GM12878 (cell line): ENCODE data around the gene LRP8. TPM values are rescaled to one million over a fixed set of nuclear protein-coding genes. Genes with fewer than 3 reads are reported as not detected.
A peak's percentile ranks its signal among the peaks of the same experiment; 100 is the strongest.

Source experiments
- CHD1 ChIP-seq: IDR thresholded peaks from 2 replicates; pipeline ENCODE4 v1.6.1; 2012; ENCODE audit warnings: low read depth, low read length, improper control_type of control experiment
- EP300 ChIP-seq, 2 experiments: fragments of 150-350 bp in 1 of 2; IDR thresholded peaks; 2 replicates each; pipeline ENCODE4 v1.6.1; 2011 to 2012; ENCODE audit warnings: low read depth in 2 of 2, low read length in 2 of 2, borderline replicate concordance in 1 of 2, improper control_type of control experiment in 1 of 2, inconsistent platforms in 1 of 2; ENCODE audit not compliant: control insufficient read depth in 1 of 2
- FOXM1 ChIP-seq: IDR thresholded peaks from 2 replicates; pipeline ENCODE4 v1.6.1; 2012; ENCODE audit warnings: low read depth, mild to moderate bottlenecking, inconsistent platforms, low read length, moderate library complexity
- HDGF ChIP-seq: fragments of 450-650 bp; IDR thresholded peaks from 2 replicates; pipeline ENCODE4 v1.6.1; 2016; ENCODE audit warnings: antibody characterized with exemption
- IKZF1 ChIP-seq: fragments of 450-650 bp; conservative IDR thresholded peaks from 2 replicates; pipeline ENCODE4 v1.6.1; 2017; ENCODE audit warnings: antibody characterized with exemption, mild to moderate bottlenecking
- IKZF2 ChIP-seq, 2 experiments: fragments of 450-650 bp; IDR thresholded peaks; 2 replicates each; pipeline ENCODE4 v1.6.1; 2017; ENCODE audit warnings: mild to moderate bottlenecking in 2 of 2, moderate library complexity in 2 of 2
- MTA2 ChIP-seq: fragments of 450-650 bp; IDR thresholded peaks from 2 replicates; pipeline ENCODE4 v1.6.1; 2016; ENCODE audit warnings: low read depth, mild to moderate bottlenecking, moderate library complexity
- PAX8 ChIP-seq: fragments of 450-650 bp; IDR thresholded peaks from 2 replicates; pipeline ENCODE4 v1.6.1; 2017; ENCODE audit warnings: mild to moderate bottlenecking, moderate library complexity
- SMARCA5 ChIP-seq: fragments of 450-650 bp; IDR thresholded peaks from 2 replicates; pipeline ENCODE4 v1.6.1; 2017; ENCODE audit warnings: mild to moderate bottlenecking
- TCF7 ChIP-seq: IDR thresholded peaks from 2 replicates; pipeline ENCODE4 v1.6.1; 2014; ENCODE audit warnings: antibody characterized with exemption, borderline replicate concordance
- WRNIP1 ChIP-seq: IDR thresholded peaks from 2 replicates; pipeline ENCODE4 v1.6.1; 2011; ENCODE audit warnings: low read depth, low read length, improper control_type of control experiment, borderline replicate concordance
- ZNF622 ChIP-seq: fragments of 450-650 bp; IDR thresholded peaks from 2 replicates; pipeline ENCODE4 v1.6.1; 2017; ENCODE audit warnings: mild to moderate bottlenecking, inconsistent platforms
- polyA plus RNA-seq, 11 experiments: library from polyadenylated mRNA; depleted of rRNA in 4 of 11; unstranded in 6 of 11; stranded (reverse) in 5 of 11; fragments of >200 nt; fragmentation: Nextera tagmentation in 4 of 11; fragmentation: Illumina TruSeq in 1 of 11; extraction: Ambion mirVana in 4 of 11; extraction: Trizol in 1 of 11; gene quantifications; 1 replicate in 1 of 11; 2 replicates in 10 of 11; pipeline versions ENCODE4 v1.2.1 to v1.2.3, GENCODE V29; 2011 to 2016; ENCODE audit warnings: inconsistent platforms in 2 of 11, missing spikeins in 2 of 11, low read depth in 1 of 11
- total RNA-seq, 4 experiments: library from RNA; depleted of rRNA in 3 of 4; stranded (reverse); fragments of >200 nt in 3 of 4; fragmentation: Illumina TruSeq in 1 of 4; extraction: Trizol in 1 of 4; gene quantifications; 2 replicates each; pipeline versions ENCODE4 v1.2.1 to v1.2.3, GENCODE V29; 2013 to 2021
- TF ChIP-seq, protein P1 (sequence below): fragments of 450-650 bp; IDR thresholded peaks from 2 replicates; pipeline ENCODE4 v1.6.1; 2017; ENCODE audit warnings: low read depth, mild to moderate bottlenecking, moderate library complexity
- TF ChIP-seq, protein P2 (sequence below): fragments of 450-650 bp; conservative IDR thresholded peaks from 2 replicates; pipeline ENCODE4 v1.6.1; 2017; ENCODE audit warnings: mild to moderate bottlenecking, moderate library complexity
- TF ChIP-seq, protein P3 (sequence below): IDR thresholded peaks from 2 replicates; pipeline ENCODE4 v1.6.1; 2011; ENCODE audit warnings: borderline replicate concordance, low read depth, mild to moderate bottlenecking, moderate library complexity, mixed read lengths, low read length; ENCODE audit not compliant: insufficient read depth; ENCODE audit errors: extremely low read length
- TF ChIP-seq, protein P4 (sequence below): fragments of 450-650 bp; IDR thresholded peaks from 2 replicates; pipeline ENCODE4 v1.6.1; 2017; ENCODE audit warnings: mild to moderate bottlenecking, low read depth, inconsistent platforms; ENCODE audit not compliant: poor library complexity, severe bottlenecking
- TF ChIP-seq, protein P5 (sequence below): IDR thresholded peaks from 2 replicates; pipeline ENCODE4 v1.6.1; 2012; ENCODE audit warnings: low read length, inconsistent platforms
- TF ChIP-seq, protein P6 (sequence below): fragments of 450-650 bp; IDR thresholded peaks from 2 replicates; pipeline ENCODE4 v1.6.1; 2014; ENCODE audit warnings: mild to moderate bottlenecking

LRP8 gene
- total and polyA plus RNA-seq, 10 of the 15 experiments (the other 5 are each of a cell fraction or from before 2014, with no cell fraction given), result 2.8 to 40.5 (median 22.3) TPM

DNA sequence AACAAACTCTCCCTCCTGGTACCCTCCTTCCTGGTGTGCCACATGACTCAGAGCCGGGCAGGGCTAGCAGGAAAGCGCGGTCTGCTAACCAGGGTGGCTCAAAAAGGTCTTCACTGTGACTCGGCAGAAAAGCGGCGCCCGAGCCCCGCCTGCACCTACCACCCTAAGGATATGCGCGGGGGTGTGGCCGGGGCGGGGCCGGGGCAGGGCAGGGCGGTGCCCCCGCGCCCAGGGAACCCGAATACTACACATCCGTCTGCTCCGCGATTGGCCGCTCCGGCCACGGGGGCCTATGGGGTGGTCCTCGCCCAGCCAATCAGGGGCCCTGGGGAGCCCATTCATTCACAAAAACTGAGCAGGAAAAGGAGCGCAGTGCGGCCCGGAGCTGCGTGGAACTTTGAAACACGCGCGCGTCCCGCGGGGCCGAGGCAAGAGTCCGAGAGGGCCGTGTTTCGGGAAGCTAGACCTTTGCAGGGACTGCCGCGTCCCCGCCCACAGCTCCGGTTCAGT is 1.7 kb downstream of the LRP8 start (continued):
- 0 out of 2 replicates have a peak, but pooled peaks have one; percentile 33 for TF ChIP-seq IKZF1
- TF ChIP-seq FOXM1, result no peak
- TF ChIP-seq, protein P1, sequence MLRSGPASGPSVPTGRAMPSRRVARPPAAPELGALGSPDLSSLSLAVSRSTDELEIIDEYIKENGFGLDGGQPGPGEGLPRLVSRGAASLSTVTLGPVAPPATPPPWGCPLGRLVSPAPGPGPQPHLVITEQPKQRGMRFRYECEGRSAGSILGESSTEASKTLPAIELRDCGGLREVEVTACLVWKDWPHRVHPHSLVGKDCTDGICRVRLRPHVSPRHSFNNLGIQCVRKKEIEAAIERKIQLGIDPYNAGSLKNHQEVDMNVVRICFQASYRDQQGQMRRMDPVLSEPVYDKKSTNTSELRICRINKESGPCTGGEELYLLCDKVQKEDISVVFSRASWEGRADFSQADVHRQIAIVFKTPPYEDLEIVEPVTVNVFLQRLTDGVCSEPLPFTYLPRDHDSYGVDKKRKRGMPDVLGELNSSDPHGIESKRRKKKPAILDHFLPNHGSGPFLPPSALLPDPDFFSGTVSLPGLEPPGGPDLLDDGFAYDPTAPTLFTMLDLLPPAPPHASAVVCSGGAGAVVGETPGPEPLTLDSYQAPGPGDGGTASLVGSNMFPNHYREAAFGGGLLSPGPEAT, result peak; percentile 33; the same call in 1 of the 2 replicates
- TF ChIP-seq MTA2, result no peak
- TF ChIP-seq ZNF622, result no peak
- TF ChIP-seq, protein P2, sequence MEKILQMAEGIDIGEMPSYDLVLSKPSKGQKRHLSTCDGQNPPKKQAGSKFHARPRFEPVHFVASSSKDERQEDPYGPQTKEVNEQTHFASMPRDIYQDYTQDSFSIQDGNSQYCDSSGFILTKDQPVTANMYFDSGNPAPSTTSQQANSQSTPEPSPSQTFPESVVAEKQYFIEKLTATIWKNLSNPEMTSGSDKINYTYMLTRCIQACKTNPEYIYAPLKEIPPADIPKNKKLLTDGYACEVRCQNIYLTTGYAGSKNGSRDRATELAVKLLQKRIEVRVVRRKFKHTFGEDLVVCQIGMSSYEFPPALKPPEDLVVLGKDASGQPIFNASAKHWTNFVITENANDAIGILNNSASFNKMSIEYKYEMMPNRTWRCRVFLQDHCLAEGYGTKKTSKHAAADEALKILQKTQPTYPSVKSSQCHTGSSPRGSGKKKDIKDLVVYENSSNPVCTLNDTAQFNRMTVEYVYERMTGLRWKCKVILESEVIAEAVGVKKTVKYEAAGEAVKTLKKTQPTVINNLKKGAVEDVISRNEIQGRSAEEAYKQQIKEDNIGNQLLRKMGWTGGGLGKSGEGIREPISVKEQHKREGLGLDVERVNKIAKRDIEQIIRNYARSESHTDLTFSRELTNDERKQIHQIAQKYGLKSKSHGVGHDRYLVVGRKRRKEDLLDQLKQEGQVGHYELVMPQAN, result peak; percentile 99
- no peak for TF ChIP-seq PAX8
- no peak for TF ChIP-seq WRNIP1
- TF ChIP-seq, protein P3, sequence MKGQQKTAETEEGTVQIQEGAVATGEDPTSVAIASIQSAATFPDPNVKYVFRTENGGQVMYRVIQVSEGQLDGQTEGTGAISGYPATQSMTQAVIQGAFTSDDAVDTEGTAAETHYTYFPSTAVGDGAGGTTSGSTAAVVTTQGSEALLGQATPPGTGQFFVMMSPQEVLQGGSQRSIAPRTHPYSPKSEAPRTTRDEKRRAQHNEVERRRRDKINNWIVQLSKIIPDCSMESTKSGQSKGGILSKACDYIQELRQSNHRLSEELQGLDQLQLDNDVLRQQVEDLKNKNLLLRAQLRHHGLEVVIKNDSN, result peak; percentile 78
- no peak for TF ChIP-seq IKZF2 (IDR thresholded peaks at IDR 0.05)
- TF ChIP-seq, protein P4, sequence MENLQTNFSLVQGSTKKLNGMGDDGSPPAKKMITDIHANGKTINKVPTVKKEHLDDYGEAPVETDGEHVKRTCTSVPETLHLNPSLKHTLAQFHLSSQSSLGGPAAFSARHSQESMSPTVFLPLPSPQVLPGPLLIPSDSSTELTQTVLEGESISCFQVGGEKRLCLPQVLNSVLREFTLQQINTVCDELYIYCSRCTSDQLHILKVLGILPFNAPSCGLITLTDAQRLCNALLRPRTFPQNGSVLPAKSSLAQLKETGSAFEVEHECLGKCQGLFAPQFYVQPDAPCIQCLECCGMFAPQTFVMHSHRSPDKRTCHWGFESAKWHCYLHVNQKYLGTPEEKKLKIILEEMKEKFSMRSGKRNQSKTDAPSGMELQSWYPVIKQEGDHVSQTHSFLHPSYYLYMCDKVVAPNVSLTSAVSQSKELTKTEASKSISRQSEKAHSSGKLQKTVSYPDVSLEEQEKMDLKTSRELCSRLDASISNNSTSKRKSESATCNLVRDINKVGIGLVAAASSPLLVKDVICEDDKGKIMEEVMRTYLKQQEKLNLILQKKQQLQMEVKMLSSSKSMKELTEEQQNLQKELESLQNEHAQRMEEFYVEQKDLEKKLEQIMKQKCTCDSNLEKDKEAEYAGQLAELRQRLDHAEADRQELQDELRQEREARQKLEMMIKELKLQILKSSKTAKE, result no peak
- TF ChIP-seq, protein P5, sequence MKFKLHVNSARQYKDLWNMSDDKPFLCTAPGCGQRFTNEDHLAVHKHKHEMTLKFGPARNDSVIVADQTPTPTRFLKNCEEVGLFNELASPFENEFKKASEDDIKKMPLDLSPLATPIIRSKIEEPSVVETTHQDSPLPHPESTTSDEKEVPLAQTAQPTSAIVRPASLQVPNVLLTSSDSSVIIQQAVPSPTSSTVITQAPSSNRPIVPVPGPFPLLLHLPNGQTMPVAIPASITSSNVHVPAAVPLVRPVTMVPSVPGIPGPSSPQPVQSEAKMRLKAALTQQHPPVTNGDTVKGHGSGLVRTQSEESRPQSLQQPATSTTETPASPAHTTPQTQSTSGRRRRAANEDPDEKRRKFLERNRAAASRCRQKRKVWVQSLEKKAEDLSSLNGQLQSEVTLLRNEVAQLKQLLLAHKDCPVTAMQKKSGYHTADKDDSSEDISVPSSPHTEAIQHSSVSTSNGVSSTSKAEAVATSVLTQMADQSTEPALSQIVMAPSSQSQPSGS, result no peak
- TF ChIP-seq, protein P6, sequence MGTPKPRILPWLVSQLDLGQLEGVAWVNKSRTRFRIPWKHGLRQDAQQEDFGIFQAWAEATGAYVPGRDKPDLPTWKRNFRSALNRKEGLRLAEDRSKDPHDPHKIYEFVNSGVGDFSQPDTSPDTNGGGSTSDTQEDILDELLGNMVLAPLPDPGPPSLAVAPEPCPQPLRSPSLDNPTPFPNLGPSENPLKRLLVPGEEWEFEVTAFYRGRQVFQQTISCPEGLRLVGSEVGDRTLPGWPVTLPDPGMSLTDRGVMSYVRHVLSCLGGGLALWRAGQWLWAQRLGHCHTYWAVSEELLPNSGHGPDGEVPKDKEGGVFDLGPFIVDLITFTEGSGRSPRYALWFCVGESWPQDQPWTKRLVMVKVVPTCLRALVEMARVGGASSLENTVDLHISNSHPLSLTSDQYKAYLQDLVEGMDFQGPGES, result 0 out of 2 replicates have a peak, but pooled peaks have one; percentile 6
- TF ChIP-seq HDGF, result 0 out of 2 replicates have a peak, but pooled peaks have one; percentile 27
- TF ChIP-seq EP300 (IDR thresholded peaks at IDR 0.05; ENCODE audit: borderline replicate concordance in 1 of 2, control insufficient read depth in 1 of 2, low read depth in 2 of 2, low read length in 2 of 2), result no peak
- TF ChIP-seq CHD1, result no peak
- no peak for TF ChIP-seq TCF7
- no peak for TF ChIP-seq SMARCA5
